ELR (cell line): Measurements from ENCODE around the gene CFAP97.
"Not testable (repeated sequence)": the region's sequence is repeated elsewhere in the genome, so short reads cannot be mapped to it uniquely, and the experiment has no call there.

ENCODE experiments used
- DNase-seq: peaks from one replicate; pipeline ENCODE4 v3.0.0-alpha.2; 2015; ENCODE audit warnings: low read depth

Gene CFAP97

DNA sequence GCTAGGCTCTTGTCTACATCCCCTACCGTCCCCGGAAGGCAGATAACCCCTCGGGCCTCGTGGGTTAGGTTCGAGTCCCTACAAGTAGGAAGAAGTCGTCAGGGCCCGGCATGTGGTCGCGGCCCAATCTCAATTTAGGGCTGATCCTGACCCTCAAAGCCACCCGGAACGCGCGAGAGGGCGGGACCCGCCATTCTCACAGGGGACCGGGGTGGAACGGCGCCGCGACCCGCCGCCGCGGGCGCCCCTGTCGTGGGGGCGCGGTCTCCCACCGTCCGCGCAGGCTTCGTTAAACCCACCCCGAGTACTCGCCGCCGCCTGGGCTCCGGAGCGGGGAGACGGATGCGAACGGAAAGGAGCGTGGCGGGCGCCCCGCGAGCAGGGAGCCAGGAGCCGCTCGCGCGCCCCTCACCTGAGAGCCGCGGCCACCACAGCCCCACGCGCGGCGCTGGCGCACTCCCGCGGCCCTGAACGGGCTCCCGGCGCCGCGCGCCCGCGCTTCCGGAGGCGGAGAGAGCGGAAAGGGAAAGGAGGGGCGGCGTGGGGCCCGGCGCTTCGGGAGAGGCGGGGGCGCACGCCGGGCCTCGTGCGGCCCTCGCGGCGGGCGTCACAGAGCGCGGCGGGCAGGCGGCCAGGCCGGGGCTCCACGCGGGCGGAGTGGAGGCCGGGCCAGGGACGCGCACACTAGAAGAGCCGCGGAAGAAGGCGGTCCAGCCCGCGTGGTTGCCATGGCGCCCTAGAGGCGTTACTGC lies at the start of gene CFAP97:
Gene CFAP97 (minus strand): TSS at position 515 of the 752 bp plus-strand sequence. CDS start 12,804 bp downstream, outside the sequence.
- peak; percentile 89 for DNase-seq

DNA sequence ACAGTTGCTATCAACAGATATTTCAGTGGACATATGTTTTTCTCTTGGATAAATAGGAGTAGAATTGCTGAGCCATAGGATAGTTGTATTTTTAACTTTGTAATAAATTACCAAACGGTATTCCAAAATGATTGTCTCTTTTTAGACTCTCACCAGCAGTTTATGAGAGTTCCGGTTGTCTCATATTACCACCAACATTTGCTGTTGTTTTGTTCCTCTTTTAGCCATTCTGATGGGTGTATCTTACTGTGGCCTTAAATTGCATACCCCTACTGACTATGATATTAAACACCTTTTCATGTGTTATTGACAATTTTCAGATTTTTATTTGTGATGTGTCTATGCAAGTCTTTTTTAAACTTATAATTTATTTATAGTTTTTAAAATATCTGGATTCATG lies 45.3 kb upstream of the CFAP97 start:
- no peak for DNase-seq

DNA sequence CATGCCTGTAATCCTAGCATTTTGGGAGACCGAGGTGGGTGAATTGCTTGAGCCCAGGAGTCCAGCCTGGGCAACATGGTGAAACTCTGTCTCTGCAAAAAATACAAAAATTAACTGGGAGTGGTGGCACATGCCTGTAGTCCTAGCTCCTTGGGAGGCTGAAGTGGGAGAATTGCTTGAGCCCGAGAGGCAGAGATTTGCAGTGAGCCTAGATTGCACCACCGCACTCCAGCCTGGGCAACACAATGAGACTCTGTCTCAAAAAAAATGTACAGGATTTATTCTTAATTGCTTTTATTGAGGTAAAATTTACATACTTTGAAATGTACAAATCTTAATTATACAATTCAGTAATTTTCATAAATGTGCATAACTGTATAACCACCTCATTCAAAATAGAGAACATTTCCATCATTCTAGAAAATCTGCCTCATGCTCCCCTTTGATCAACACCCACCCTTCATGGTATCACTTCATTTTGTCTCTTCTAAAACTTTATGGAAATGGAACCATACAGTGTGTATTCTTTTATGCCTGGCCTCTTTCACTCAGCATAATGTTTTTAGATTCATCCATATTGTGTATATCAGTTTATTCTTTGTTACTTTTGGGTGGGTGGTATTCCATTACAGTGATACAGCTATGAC lies 44.7 kb upstream of the CFAP97 start:
- DNase-seq: no peak

DNA sequence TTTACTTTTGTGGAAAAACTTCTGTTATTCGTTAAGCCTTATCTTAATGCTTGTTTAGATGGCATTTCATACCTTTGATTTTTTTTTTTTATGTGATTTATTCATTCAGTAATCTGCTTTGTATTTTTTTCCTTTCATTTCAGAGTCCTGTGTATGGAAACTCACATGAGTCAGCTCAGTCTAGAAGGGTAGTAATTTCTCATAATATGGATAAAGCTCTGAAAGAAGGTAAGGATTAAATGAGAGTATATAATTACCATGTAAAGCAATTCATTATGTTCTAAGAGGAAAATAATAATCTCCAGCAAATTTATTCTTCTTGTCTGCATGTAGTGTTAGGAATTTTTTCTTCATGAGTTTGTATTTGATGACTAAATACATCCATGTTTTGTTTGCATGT lies 43.4 kb upstream of the CFAP97 start:
- DNase-seq: no peak

DNA sequence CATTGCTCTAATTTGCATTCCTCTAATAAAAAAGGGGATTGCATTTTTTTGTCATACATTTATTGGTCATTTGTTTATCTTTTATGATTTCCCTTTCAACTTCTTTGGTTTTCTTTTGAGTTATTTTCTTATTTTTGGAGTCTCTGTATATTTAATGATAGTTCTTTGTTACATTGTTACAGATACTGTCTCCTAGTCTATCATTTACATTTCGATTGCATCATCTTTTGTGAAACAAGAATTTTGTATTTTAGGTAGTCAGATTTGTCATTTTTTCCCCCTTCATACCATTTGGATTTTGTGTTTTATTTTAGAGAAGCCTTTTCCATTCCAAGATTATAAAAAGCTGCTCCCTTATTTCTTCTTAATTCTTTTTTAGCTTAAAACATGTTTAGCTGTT lies 42.7 kb upstream of the CFAP97 start:
- DNase-seq: no peak

DNA sequence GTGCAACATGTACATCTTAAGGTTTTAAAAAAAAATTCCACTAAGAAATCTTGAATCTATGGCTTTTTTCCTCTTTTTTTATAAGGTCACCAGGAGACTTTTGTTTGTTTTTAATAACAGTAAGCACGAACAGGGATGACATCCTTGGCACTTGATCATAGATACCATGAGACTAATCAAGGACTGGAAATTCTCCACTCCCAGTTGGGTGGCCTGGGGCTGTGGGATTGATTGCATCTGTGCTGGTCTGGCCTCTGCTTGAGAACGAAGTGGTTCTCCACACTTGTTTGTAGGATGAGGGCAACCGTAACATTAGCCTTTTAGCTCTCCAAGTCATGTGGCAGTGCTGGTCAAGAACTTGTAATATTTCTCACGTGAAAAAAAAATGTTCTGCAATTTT lies 41.0 kb upstream of the CFAP97 start:
- DNase-seq: no peak

DNA sequence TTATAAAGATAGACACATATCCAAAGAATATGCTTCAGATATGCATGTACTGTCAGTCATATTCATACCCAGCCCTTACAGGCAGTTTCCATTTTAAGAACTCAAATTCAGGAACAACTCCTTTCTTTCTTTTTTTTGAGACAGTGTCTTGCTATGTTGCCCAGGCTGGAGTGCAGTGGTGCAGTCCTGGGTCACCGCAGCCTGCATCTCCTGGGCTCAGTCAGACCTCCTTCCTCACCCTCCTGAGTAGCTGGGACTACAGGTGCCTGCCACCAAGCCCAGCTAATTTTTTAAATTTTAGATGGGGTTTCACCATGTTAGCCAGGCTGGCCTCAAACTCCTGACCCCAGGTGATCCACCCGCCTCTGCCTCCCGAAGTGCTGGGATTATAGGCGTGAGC lies 40.1 kb upstream of the CFAP97 start:
- no peak for DNase-seq

DNA sequence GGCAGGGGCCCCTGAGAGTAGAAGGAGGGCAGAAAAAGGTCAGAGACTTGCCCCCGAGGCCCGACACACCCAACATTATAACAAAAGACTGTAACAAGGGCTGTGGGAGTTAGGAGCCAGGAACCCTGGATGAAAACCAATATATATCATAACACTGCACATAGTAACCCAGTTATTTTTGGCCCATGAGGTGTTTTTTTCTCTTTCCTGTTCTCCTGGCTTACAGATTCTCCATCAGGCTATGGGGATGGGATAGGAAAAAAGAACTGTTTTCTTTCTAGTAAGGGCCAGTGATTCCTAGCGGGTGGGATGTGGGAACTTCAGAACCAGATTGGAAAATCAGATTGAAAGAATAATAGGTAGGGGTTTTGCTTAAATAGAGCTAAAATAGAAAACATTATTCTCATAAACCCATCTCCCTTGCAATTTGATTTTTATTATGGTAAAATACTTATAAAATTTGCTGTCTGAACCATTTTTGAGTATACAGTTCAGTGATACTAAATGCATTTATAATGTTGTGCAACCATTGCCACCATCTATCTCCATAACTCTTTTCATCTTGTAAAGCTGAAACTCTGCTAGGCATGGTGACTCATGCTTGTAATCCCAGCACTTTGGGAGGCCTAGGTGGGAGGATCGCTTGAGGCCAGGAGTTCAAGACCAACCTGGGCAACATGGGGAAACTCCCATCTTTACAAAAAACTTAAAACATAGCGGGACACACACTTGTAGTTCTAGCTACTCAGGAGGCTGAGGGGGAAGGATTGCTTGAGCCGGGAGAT lies 39.1 kb upstream of the CFAP97 start:
- DNase-seq: no peak

DNA sequence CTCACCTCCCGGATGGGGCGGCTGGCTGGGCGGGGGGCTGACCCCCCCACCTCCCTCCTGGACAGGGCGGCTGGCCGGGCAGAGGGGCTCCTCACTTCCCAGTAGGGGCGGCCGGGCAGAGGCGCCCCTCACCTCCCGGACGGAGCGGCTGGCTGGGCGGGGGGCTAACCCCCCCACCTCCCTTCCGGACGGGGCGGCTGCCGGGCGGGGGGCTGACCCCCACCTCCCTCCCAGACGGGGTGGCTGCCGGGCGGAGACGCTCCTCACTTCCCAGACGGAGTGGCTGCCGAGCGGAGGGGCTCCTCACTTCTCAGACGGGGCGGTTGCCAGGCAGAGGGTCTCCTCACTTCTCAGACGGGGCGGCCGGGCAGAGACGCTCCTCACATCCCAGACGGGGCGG lies 36.7 kb upstream of the CFAP97 start:
- not testable (repeated sequence) for DNase-seq

DNA sequence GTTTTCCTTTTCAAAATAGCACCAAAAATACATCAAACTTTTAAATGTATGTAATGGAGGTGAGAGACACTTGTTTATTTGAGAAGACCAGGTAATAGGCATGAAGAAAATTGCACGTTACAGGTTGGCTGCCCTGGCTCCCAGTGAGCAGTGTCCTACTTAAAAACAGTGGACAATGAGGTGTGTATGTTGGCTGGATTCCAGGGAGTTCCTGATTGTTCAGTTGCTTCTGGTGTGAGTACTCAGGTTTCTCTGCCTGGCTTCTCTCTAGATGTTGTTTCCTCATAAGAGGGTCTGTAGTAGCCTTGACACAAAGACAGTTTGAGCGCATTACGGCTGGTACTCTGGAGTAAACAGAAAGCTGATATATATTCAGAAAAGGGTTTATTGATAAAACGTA lies 35.0 kb upstream of the CFAP97 start:
- no peak for DNase-seq

DNA sequence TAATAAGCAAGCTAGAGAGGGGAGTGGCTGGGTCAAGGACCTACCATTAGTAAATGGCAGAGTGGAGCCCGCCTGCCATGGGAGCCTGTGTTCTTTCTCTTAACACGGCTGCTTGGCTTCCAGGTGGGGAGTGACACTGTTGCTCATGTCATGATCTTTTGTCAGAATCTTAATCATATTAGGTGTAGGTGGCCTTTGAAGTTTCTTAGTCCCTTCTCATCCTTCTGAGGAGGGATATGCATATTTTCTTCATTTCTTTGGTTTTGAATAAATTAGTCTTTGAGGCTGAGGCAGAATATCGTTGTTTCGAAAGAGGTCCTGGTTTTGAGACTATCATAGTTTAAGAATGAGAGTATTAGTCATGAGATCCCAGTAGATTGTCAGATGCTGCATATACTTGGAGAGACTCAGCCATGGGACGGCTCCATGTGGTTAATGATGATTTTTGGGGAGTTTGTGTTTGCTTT lies 34.4 kb upstream of the CFAP97 start:
- peak; percentile 75 for DNase-seq

DNA sequence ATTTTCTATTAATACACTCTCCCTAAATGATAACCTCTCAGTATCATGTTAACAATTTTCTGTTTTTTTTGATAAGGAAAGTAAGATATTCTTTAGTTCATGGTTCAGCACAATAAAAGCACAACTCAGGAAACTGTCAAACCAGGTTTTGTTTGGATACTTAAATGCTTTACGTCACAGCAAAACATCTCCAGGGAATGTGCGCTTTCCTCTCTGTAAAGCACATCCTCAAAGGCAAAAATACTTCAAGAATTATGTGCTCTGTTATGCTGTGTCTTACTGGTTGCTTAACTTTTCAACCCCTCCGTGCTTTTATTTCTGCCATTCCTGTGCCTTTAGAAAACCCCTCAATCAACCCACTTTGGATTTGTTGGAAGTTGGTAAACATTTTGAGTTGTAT lies 33.4 kb upstream of the CFAP97 start:
- DNase-seq: no peak

DNA sequence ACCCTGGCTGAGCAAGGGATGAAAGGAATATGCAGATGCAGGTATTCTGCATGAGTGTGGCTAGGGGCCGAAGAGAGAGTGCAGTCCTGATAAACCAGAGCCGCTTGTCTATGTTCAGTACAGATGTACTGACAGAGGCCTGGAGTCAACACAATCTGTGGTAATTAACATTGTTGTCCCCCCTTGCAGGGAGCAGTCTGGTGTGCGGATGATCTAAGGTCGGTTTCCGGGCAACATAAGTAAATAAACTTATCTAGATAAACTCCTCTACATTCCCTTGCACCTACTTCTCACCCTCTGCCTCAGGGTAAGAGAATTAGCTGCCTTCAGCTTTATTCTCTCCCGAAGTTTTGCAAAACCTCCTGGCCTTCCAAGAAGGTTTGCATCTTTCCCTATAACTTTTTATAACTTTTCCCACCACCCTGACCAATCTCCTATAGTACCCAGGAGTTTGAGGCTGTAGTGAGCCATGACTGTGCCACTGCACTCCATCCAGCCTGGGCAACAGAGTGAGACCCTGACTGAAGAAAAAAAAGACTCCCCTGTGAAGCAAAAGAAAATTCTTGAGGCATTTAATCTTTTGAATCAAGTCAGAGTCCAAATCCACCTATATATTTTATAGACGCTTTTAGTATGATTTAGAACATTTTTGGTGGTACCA lies 32.2 kb upstream of the CFAP97 start:
- DNase-seq: no peak

DNA sequence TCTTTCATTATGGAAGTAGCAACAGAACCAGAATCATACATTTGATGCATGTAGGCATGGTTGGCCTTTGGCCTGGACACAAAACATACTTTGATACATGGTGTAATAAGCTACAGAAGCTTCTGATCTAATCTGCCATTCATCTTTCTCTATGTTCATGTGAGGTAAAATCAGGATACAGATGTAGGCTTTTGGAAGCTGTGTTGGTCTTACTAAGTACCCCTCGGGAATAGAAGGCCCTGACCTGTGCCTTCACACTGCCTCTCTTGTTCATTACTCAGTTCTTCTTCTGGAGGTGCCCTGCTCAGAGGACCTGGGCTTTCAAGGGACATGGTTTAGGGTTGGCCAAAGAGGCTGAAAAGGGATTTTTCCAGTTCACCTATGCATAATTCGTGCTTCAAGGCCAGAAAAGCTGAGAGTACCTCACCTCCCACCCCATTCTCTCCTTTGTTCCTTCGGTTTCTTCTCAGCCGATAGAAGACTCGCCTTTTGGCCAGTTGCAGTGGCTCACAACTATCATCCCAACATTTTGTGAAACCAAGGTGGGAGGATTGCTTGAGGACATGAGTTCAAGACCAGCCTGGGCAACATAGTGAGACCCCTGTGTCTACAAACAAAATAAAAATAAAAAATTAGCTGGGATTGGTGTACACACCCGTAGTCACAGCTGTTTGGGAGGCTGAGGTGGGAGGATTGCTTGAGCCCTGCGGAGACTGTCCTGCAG lies 31.5 kb upstream of the CFAP97 start:
- no peak for DNase-seq

DNA sequence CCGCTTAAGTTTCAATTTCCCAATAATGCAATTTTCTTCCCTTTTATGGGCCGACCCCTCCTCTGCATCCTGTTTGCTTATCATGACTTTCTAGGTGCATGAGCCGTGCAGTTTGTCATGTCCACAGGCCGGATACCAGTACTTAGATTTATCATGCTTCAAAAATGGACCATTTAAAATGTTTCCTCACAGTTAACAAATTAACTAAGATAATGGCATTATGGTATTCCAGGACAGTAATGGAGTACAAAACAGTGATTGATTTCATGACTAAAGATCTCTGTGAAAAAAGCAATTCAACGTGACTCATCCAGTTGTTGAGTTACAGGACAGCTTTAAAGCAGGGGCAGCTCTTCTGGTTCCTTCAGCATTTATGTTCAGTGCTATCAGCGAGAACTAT lies 28.6 kb upstream of the CFAP97 start:
- DNase-seq: peak; percentile 40

DNA sequence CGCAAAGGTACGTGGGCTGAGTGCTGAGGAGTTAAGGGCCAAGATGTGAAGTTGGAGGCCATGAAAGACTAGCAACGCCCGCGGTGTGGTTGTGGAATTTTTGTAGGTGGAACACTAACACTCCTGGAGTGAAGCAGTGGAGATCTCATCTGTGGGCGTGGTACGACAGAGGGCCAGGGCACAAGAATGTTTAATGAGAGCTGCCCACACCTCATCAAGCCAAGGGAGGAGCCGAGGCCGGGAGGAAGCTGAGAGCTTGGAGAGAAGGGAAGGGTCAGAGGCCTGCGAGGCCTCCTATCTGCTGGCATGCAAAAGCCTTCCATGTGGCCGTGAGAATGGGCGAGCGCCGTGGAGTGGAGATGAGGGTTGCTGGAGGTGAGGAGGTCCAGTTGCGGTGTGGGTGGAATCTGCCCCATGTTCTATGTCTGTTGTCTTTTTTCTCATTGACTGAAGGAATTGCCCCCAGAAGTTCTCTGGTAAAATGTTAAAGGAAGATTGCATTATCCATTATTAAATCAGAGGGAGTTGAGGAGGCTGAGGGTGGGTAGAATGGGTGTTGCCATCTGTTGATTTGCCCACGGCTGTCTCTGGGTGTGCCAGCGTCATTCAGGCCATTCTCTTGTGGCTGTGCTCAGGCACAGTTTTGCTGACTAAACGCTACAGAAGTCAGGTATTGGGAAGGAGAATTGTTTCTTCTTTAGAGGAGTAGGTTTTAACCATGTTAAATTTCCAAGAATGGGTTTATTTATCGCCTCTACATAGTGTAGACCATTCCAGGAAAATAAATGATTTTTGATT lies 25.4 kb upstream of the CFAP97 start:
- DNase-seq: no peak

DNA sequence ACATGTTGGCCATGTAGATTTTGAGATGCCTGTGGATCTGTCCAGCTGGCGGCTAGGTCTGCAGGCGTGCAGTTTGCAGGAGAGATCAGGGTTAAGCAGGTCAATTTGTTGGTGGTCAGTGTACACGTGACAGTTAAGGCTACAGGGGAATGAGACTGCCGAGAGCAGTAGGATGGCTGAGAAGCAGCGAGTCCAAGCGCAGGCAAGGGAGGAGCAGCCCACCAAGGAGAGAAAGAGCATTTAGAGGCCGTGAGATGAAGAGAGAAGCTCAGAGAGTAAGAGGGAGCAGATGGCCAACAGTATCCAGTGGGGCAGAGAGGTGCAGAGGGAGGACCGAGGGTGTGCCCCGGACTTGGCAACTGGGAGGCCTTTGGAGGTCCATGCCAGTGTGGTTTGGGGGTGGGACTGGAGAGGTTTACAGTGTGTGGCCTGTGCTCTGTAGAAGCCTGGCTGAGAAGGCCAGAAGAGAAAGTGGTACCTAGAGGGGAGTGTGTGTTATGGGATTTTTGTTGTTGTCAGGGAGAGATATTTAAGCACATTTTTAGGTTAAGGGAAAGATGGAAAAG lies 24.0 kb upstream of the CFAP97 start:
- no peak for DNase-seq

DNA sequence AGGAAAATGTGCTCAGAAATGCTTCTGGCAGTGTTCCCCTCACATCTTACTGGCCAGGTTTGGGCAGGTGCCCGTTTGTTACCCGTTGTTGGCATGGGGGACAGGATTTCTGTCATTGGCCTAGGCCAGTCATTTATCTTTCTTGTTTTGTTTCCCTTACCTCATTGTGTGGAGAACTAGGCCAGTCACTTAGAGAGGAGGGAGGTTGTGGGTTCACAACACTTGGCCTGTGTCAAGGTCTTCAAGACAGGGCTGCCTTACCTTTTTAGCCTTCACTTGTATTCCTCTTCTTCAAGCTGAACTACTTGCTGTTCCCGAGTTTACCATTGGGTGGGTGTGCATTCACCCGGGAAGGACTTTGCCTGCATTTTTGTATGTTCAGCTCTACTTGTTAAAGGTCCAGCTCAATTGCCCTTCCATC lies 23.3 kb upstream of the CFAP97 start:
- no peak for DNase-seq

DNA sequence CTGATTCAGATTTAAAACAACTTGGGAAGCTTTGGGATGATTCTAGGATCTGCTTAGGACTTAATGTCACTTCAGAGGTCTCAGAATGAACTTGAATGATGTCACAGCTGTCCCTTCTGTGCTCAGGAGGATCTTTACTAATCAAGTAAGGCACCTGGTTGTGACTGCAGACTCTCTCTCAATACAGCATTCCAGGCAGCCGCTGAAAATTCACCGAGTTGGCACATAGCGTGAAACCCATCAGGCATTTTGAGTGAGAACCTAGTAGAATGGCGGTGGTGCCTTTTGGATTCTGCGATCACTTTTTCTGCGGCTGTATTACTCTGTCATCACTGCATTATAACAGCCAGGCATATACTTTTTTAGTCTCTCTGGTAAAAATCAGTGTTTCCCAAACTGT lies 22.1 kb upstream of the CFAP97 start:
- DNase-seq: no peak

DNA sequence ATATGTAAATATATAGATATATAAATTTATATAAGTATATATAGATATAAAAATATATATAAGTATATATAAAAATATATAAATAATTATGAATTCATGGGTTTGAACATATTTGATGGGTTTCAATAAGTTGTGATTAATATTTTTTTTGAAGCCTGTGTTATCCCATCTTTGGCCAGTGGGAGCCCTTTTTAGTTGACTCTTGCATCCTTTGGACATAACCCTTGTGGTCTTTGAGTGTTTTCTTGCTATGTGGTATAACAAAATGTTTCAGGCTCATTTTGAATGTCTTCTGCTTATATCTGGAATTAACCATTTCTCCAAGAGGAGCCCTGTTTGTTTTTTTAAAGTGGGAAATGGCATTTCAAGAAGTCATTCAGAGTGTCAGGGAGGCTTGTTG lies 20.8 kb upstream of the CFAP97 start:
- DNase-seq: peak; percentile 28

DNA sequence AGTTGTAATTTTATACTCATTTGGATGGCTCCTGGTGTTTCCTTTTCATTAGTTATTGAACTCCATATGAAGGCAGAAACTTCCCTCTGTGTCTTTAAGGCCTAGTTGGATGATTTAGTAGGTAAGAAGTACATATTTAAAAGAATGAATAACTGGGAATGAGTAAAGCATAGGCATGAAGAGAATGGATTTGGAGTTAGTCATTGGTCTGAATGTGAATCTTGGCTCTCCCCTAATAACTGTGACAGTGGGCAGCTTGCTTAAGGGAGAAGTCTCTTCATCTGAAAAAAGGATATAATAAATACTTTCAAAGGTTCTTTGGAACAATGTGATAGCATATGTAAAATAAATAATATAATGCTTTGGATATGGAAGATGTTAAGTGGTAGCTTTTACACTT lies 18.8 kb upstream of the CFAP97 start:
- DNase-seq: peak; percentile 75
